ENCODE measurements around the gene JCAD. TPM values are rescaled to one million over a fixed set of nuclear protein-coding genes. Genes with fewer than 3 reads are reported as not detected.

The JCAD gene
- total and polyA plus RNA-seq, 7 experiments from 2014 or later, result 0.44 to 0.56 TPM; not detected in 5

DNA sequence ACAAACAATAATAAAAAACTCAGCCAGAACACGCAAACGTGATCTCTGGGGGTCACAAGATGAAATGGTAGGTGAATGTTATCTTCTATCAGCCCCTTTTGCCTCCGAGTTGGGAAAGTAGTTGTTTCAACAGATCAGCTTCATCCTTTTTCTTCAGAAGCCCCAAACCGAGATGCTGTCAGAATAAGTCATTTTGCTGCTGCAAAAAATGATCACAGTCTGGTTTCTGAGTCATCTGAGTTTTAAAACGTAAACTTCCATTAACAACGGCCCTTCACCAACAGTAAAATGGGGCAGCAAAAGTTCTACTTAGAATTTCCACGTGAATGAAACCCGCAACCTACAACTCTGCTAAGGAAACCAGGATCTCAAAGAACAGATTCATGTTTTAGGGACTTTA, 44.9 kb downstream of the JCAD start:
- POLR2A ChIA-PET, result no interaction called here
- no peak for DNase-seq

DNA sequence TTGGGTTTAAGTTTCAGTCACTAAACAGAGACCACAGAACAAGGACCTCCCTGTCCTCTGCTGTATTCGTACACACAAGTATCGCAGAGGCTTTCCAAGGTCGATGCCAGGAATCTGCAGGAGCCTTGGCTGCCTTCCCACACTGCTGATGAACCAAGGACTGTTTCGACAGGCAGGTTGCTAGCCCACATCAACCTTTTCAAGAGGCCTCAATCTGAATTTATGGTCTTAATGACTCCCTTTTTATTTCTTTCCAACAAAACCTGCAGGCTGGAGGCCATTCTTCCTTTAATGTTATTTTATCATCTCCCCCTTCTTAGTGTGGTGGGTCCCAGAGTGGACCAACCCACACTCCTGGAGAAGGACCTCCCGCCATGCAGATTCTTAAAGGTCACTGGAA, 45.6 kb downstream of the JCAD start:
- Histone ChIP-seq H3K4me1 (ENCODE audit: control insufficient read depth in 2 of 2, insufficient read depth in 2 of 2, low read length in 2 of 2) (no peaks in the 10 kb centered on the region), H3K4me3 (ENCODE audit: low read length) (no peak overlapping the region), H3K27ac (ENCODE audit: low read depth, low read length) (no peak overlapping the region), H3K27me3 (ENCODE audit: control insufficient read depth in 2 of 2, insufficient read depth in 2 of 2, low read length in 2 of 2) (peaks cover 0 to 6% of the 10 kb centered on the region in 2 donors), H3K36me3 (ENCODE audit: control insufficient read depth in 2 of 3, insufficient read depth in 3 of 3, low read length in 3 of 3) (no peaks in the 10 kb centered on the region), H3K9me3 (ENCODE audit: control insufficient read depth in 2 of 3, low read length in 3 of 3) (no peaks in the 10 kb centered on the region)
- peaks cover 48 to 72% (median 56%) of the 10 kb centered on the region in 5 donors for H3K27me3 Mint-ChIP-seq
- intact Hi-C loops (cut with micrococcal nuclease), result no loop called here
- H3K4me1 Mint-ChIP-seq, result peaks cover 0 to 13% (median 6%) of the 10 kb centered on the region in 7 donors
- no peak overlapping the region for H3K4me3 Mint-ChIP-seq
- no peaks in the 10 kb centered on the region for H3K36me3 Mint-ChIP-seq
- ATAC-seq, result no peak
- H3K9me3 Mint-ChIP-seq, result peaks cover 0 to 3% (median 0%) of the 10 kb centered on the region in 11 donors
- POLR2A ChIA-PET, result no interaction called here
- CTCF ChIA-PET, result no interaction called here
- no peak overlapping the region for H3K27ac Mint-ChIP-seq
- DNase-seq, result no peak

More for the DNA sequence above, 44.9 kb downstream of the JCAD start:
- peaks cover 0 to 3% (median 0%) of the 10 kb centered on the region in 11 donors for H3K9me3 Mint-ChIP-seq
- Histone ChIP-seq H3K4me1 (ENCODE audit: control insufficient read depth in 2 of 2, insufficient read depth in 2 of 2, low read length in 2 of 2) (no peaks in the 10 kb centered on the region), H3K9me3 (ENCODE audit: control insufficient read depth in 2 of 3, low read length in 3 of 3) (no peaks in the 10 kb centered on the region), H3K27ac (ENCODE audit: low read depth, low read length) (no peak overlapping the region), H3K27me3 (ENCODE audit: control insufficient read depth in 2 of 2, insufficient read depth in 2 of 2, low read length in 2 of 2) (peaks cover 0 to 6% of the 10 kb centered on the region in 2 donors), H3K4me3 (ENCODE audit: low read length) (no peak overlapping the region), H3K36me3 (ENCODE audit: control insufficient read depth in 2 of 3, insufficient read depth in 3 of 3, low read length in 3 of 3) (no peaks in the 10 kb centered on the region)
- ATAC-seq, result no peak
- peaks cover 55 to 77% (median 61%) of the 10 kb centered on the region in 5 donors for H3K27me3 Mint-ChIP-seq
- no peaks in the 10 kb centered on the region for H3K36me3 Mint-ChIP-seq
- peaks cover 0 to 10% (median 6%) of the 10 kb centered on the region in 7 donors for H3K4me1 Mint-ChIP-seq
- no peak overlapping the region for H3K27ac Mint-ChIP-seq
- CTCF ChIA-PET, result no interaction called here
- no peak overlapping the region for H3K4me3 Mint-ChIP-seq
- intact Hi-C loops (cut with micrococcal nuclease), result no loop called here

DNA sequence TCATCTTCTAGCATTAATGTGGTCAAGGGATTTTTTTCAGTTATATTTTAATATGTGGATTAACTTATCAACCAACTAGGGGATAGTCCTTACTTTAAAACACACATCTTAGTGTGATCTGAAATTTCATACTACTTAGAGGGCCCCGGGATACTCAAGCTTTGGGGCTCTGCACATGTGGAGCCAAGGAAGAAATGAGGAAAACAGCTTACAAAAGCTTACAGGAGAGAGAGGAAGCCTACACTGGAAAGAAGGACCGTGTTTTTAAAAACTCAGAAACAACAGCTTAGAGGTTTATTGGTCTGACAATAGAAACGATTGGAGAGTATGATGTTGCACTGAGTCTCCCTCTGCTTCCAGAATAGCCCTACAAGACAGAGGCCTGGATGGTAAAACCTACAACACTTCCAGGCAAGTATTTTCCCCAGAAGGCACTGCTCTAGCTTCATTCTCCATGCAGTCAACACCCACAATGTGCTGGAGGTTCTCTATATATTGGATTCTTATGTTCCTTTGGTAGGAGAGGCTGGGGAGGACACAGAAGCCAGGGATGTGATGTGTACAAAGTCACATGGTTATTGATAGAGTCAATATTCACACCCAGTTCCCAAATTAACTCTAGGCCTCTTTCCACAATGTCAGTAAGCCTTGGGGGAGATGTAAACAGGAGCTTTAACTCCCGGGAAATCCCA, 47.3 kb downstream of the JCAD start:
- no peaks in the 10 kb centered on the region for H3K9me3 ChIP-seq (ENCODE audit: control insufficient read depth in 2 of 3, low read length in 3 of 3)
- ChIA-PET CTCF (interaction anchor here (1.4 to 4.3 kb wide), 2 partner anchors 9 to 13 kb away, joined by 3 to 19 read pairs; no protein-coding TSS in a partner anchor), POLR2A (no interaction called here)
- H3K4me3 Mint-ChIP-seq, result no peak overlapping the region
- peaks cover 0 to 14% (median 0%) of the 10 kb centered on the region in 7 donors for H3K4me1 Mint-ChIP-seq
- no peaks in the 10 kb centered on the region for H3K36me3 Mint-ChIP-seq
- peaks cover 32 to 68% (median 56%) of the 10 kb centered on the region in 5 donors for H3K27me3 Mint-ChIP-seq
- DNase-seq, result no peak
- H3K27ac Mint-ChIP-seq, result peak overlapping the region in 1 of 9 donors; percentile 20
- no peaks in the 10 kb centered on the region for H3K4me1 ChIP-seq (ENCODE audit: control insufficient read depth in 2 of 2, insufficient read depth in 2 of 2, low read length in 2 of 2)
- no peak overlapping the region for H3K27ac ChIP-seq (ENCODE audit: low read depth, low read length)
- peaks cover 0 to 3% (median 0%) of the 10 kb centered on the region in 11 donors for H3K9me3 Mint-ChIP-seq
- ATAC-seq, result no peak
- H3K4me3 ChIP-seq (ENCODE audit: low read length), result no peak overlapping the region
- H3K27me3 ChIP-seq (ENCODE audit: control insufficient read depth in 2 of 2, insufficient read depth in 2 of 2, low read length in 2 of 2), result no peaks in the 10 kb centered on the region
- no peaks in the 10 kb centered on the region for H3K36me3 ChIP-seq (ENCODE audit: control insufficient read depth in 2 of 3, insufficient read depth in 3 of 3, low read length in 3 of 3)
- intact Hi-C loops (cut with micrococcal nuclease), result no loop called here

DNA sequence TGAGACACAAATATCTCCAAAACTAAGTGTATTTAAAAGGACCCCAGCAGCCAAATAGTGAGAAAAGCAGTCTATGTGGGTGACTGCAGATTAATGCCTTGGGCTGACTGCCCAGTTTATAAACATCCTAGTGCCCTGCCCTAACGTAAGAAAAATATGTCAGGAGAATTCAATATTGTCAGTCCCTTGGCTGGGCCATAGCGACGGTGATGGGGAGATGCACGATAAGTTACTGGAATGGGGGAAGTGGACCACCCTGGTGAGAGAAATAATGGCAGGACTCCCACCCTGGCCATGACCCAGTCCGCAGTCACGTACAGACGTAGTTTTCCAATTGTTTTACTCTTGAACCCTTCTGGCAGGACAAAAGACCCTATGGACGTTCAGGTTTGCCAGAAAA, 48.0 kb downstream of the JCAD start:
- peaks cover 27 to 74% (median 56%) of the 10 kb centered on the region in 5 donors for H3K27me3 Mint-ChIP-seq
- no peaks in the 10 kb centered on the region for H3K36me3 ChIP-seq (ENCODE audit: control insufficient read depth in 2 of 3, insufficient read depth in 3 of 3, low read length in 3 of 3)
- no peaks in the 10 kb centered on the region for H3K27me3 ChIP-seq (ENCODE audit: control insufficient read depth in 2 of 2, insufficient read depth in 2 of 2, low read length in 2 of 2)
- H3K27ac Mint-ChIP-seq, result no peak overlapping the region
- CTCF ChIA-PET, result interaction anchor here (0.6 to 4.3 kb wide), 3 partner anchors 9 to 402 kb away, joined by 3 to 19 read pairs (median 7); no protein-coding TSS in a partner anchor
- no peaks in the 10 kb centered on the region for H3K4me1 ChIP-seq (ENCODE audit: control insufficient read depth in 2 of 2, insufficient read depth in 2 of 2, low read length in 2 of 2)
- POLR2A ChIA-PET, result no interaction called here
- intact Hi-C loops (cut with micrococcal nuclease), result no loop called here
- H3K9me3 ChIP-seq (ENCODE audit: control insufficient read depth in 2 of 3, low read length in 3 of 3), result no peaks in the 10 kb centered on the region
- no peak overlapping the region for H3K4me3 Mint-ChIP-seq
- H3K4me1 Mint-ChIP-seq, result peaks cover 0 to 15% (median 0%) of the 10 kb centered on the region in 7 donors
- H3K36me3 Mint-ChIP-seq, result no peaks in the 10 kb centered on the region
- H3K4me3 ChIP-seq (ENCODE audit: low read length), result no peak overlapping the region
- peaks cover 0 to 3% (median 0%) of the 10 kb centered on the region in 11 donors for H3K9me3 Mint-ChIP-seq
- no peak for ATAC-seq
- DNase-seq, result no peak
- no peak overlapping the region for H3K27ac ChIP-seq (ENCODE audit: low read depth, low read length)

DNA sequence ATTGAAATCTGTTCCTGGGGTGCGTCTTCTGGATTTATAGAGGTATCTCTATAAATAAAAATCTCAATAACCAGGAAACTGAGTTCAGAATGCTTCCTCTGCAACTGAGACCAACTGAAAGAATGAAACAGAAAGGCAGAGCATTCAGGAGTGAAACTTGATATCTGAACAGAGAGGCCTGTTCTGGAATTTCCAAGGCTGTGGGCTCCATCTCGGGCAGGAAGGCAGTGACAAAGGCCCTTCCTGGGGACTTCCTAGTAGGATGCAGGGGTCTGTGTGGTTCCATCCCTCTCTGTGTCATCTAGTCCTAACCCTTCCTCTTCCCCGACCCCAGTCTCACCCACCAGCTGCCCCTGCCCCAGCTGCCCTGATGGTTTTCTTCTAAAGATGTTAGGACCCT, 52.0 kb downstream of the JCAD start:
- Mint-ChIP-seq H3K4me3 (no peak overlapping the region), H3K9me3 (peaks cover 0 to 2% (median 0%) of the 10 kb centered on the region in 11 donors), H3K27ac (no peak overlapping the region), H3K36me3 (peaks cover 0 to 3% (median 0%) of the 10 kb centered on the region in 5 donors), H3K4me1 (peaks cover 0 to 19% (median 6%) of the 10 kb centered on the region in 7 donors), H3K27me3 (peaks cover 28 to 69% (median 55%) of the 10 kb centered on the region in 5 donors)
- intact Hi-C loops (cut with micrococcal nuclease), result no loop called here
- Histone ChIP-seq H3K9me3 (ENCODE audit: control insufficient read depth in 2 of 3, low read length in 3 of 3) (no peaks in the 10 kb centered on the region), H3K27ac (ENCODE audit: low read depth, low read length) (no peak overlapping the region), H3K4me3 (ENCODE audit: low read length) (no peak overlapping the region), H3K36me3 (ENCODE audit: control insufficient read depth in 2 of 3, insufficient read depth in 3 of 3, low read length in 3 of 3) (no peaks in the 10 kb centered on the region), H3K4me1 (ENCODE audit: control insufficient read depth in 2 of 2, insufficient read depth in 2 of 2, low read length in 2 of 2) (no peaks in the 10 kb centered on the region), H3K27me3 (ENCODE audit: control insufficient read depth in 2 of 2, insufficient read depth in 2 of 2, low read length in 2 of 2) (no peaks in the 10 kb centered on the region)
- ChIA-PET POLR2A (no interaction called here), CTCF (interaction anchor here (1.3 kb wide), 1 partner anchor 9 kb away, joined by 3 read pairs; no protein-coding TSS in a partner anchor)
- ATAC-seq, result no peak
- DNase-seq, result no peak

DNA sequence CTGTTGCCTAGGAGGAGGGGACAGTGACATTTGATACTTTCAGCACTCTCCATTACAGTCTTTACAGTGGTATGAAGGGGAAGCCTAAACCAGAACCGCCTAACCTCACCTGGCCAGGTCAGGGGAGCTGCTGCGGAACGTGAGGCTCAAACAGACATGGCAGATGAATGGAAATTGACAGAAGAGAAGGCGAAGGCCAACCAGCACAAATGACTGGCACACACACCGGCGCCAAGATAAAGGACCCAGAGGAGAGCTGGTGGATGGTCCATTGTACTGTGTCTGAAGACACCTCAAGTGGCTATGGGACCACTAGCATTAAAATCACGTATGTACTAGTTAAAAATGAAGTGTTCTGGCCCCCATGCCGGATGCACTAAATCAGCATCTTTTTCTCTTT, 53.0 kb downstream of the JCAD start:
- CTCF ChIA-PET, result interaction anchor here (0.7 to 1.3 kb wide), 2 partner anchors 8 to 15 kb away, joined by 3 read pairs; no protein-coding TSS in a partner anchor
- DNase-seq (no peak), ATAC-seq (no peak)
- Histone ChIP-seq H3K27ac (ENCODE audit: low read depth, low read length) (no peak overlapping the region), H3K4me1 (ENCODE audit: control insufficient read depth in 2 of 2, insufficient read depth in 2 of 2, low read length in 2 of 2) (peaks cover 0 to 4% of the 10 kb centered on the region in 2 donors), H3K27me3 (ENCODE audit: control insufficient read depth in 2 of 2, insufficient read depth in 2 of 2, low read length in 2 of 2) (no peaks in the 10 kb centered on the region), H3K9me3 (ENCODE audit: control insufficient read depth in 2 of 3, low read length in 3 of 3) (no peaks in the 10 kb centered on the region), H3K4me3 (ENCODE audit: low read length) (no peak overlapping the region), H3K36me3 (ENCODE audit: control insufficient read depth in 2 of 3, insufficient read depth in 3 of 3, low read length in 3 of 3) (no peaks in the 10 kb centered on the region)
- H3K27ac Mint-ChIP-seq, result no peak overlapping the region
- H3K36me3 Mint-ChIP-seq, result peaks cover 0 to 3% (median 0%) of the 10 kb centered on the region in 5 donors
- POLR2A ChIA-PET, result no interaction called here
- H3K4me3 Mint-ChIP-seq, result no peak overlapping the region
- H3K9me3 Mint-ChIP-seq, result peaks cover 0 to 2% (median 0%) of the 10 kb centered on the region in 11 donors
- H3K4me1 Mint-ChIP-seq, result peaks cover 0 to 24% (median 9%) of the 10 kb centered on the region in 7 donors
- intact Hi-C loops (cut with micrococcal nuclease), result no loop called here
- peaks cover 26 to 76% (median 62%) of the 10 kb centered on the region in 5 donors for H3K27me3 Mint-ChIP-seq
